OCI-LY7 (cell line): ENCODE measurements around the gene PDCL2. TPM values are rescaled to one million over a fixed set of nuclear protein-coding genes. Genes with fewer than 3 reads are reported as not detected.

Experiments
- BruUV-seq: library from RNA; stranded (reverse); fragments of 400-500 nt; replicated peaks from 2 replicates; lab custom pipeline; 2021; lab: Mats Ljungman, UMichigan
- CTCF ChIA-PET: fragments of 300-600 bp; sonication (Branson Sonifier 250); formaldehyde crosslinking; loops from one replicate; lab custom pipeline; 2022; ENCODE audit warnings: antibody characterized with exemption; ENCODE audit not compliant: unreplicated experiment; lab: Charles Lee
- POLR2A ChIA-PET: fragments of 300-600 bp; sonication (Branson Sonifier 250); formaldehyde crosslinking; loops from one replicate; lab custom pipeline; 2022; ENCODE audit warnings: antibody characterized with exemption; lab: Charles Lee
- DNase-seq: peaks from one replicate; pipeline ENCODE4 v3.0.0-alpha.2; 2015; ENCODE audit warnings: low spot score
- H2AFZ ChIP-seq: fragments of 200-600 bp; sonication (generic), shearing (Covaris generic); 2 replicates; pipeline ENCODE4 v1.6.1; 2014; ENCODE audit warnings: mild to moderate bottlenecking, antibody characterized with exemption, low read length, moderate library complexity
- H3K27ac ChIP-seq: fragments of 200-600 bp; sonication (generic); 2 replicates; pipeline ENCODE4 v1.5.1; 2014; ENCODE audit warnings: mixed run types, low read depth, mild to moderate bottlenecking, moderate library complexity, low read length, inconsistent platforms; ENCODE audit not compliant: poor library complexity, severe bottlenecking
- H3K36me3 ChIP-seq: fragments of 200-600 bp; sonication (generic); 2 replicates; pipeline ENCODE4 v1.6.1; 2014; ENCODE audit warnings: mild to moderate bottlenecking, antibody characterized with exemption, low read length, moderate library complexity, mixed read lengths; ENCODE audit not compliant: insufficient read depth
- H3K4me1 ChIP-seq: fragments of 200-600 bp; sonication (generic); 2 replicates; pipeline ENCODE4 v1.5.1; 2014; ENCODE audit warnings: mild to moderate bottlenecking, low read length; ENCODE audit not compliant: insufficient read depth, poor library complexity, severe bottlenecking
- H3K4me2 ChIP-seq: fragments of 200-600 bp; sonication (generic); 2 replicates; pipeline ENCODE4 v1.6.1; 2014; ENCODE audit warnings: mild to moderate bottlenecking, low read length
- H3K4me3 ChIP-seq: fragments of 200-600 bp; sonication (generic); 2 replicates; pipeline ENCODE4 v1.5.1; 2014; ENCODE audit warnings: mild to moderate bottlenecking, low read depth, low read length; ENCODE audit not compliant: poor library complexity, severe bottlenecking
- H3K79me2 ChIP-seq: fragments of 200-600 bp; sonication (generic); 2 replicates; pipeline ENCODE4 v1.6.1; 2016; ENCODE audit warnings: low read depth, mild to moderate bottlenecking, low read length, moderate library complexity, mixed read lengths; ENCODE audit not compliant: insufficient read depth
- H3K9me2 ChIP-seq: fragments of 200-600 bp; sonication (generic); 2 replicates; pipeline ENCODE4 v1.6.1; 2016; ENCODE audit warnings: mild to moderate bottlenecking, low read length, mixed read lengths; ENCODE audit not compliant: insufficient read depth
- H3K9me3 ChIP-seq: fragments of 200-600 bp; sonication (generic); 2 replicates; pipeline ENCODE4 v1.6.1; 2014; ENCODE audit warnings: mild to moderate bottlenecking, mixed run types, low read length, mixed read lengths
- H4K20me1 ChIP-seq: fragments of 200-600 bp; sonication (generic); 2 replicates; pipeline ENCODE4 v1.6.1; 2014; ENCODE audit warnings: mild to moderate bottlenecking, antibody characterized with exemption, low read length, moderate library complexity, mixed read lengths; ENCODE audit not compliant: insufficient read depth
- CTCF ChIP-seq: fragments of 200-600 bp; sonication (generic); conservative IDR thresholded peaks from 2 replicates; pipeline ENCODE4 v1.5.1; 2014; ENCODE audit warnings: mild to moderate bottlenecking, antibody characterized with exemption, low read length, moderate library complexity, mixed read lengths
- EZH2phosphoT487 ChIP-seq: fragments of 200-600 bp; sonication (generic); IDR thresholded peaks from 2 replicates; pipeline ENCODE4 v1.6.1; 2018; ENCODE audit warnings: low read depth, borderline replicate concordance, mild to moderate bottlenecking, mixed run types, antibody characterized with exemption, low read length, moderate library complexity, mixed read lengths
- intact Hi-C: fragments of 100-400 bp; cut with micrococcal nuclease; formaldehyde crosslinking; loops from one replicate; pipeline ENCODE4 v1.10.0; 2022; ENCODE audit not compliant: unreplicated experiment
- total RNA-seq, 2 experiments: library from RNA; depleted of rRNA in 1 of 2; stranded (reverse); fragments of >200 nt in 1 of 2; shearing (Covaris generic) in 1 of 2; gene quantifications; 2 replicates each; pipeline ENCODE4 v1.2.3, GENCODE V29; 2014 to 2022

PDCL2 gene
- total RNA-seq, 2 experiments from 2014 or later: not detected

GRCh38 chr4:55512077-55512476 is 80.0 kb downstream of the PDCL2 start:
- Histone ChIP-seq H2AFZ (no peak overlapping the region), H3K79me2 (no peaks in the 10 kb centered on the region), H3K27ac (no peak overlapping the region), H4K20me1 (no peaks in the 10 kb centered on the region), H3K9me2 (no peaks in the 10 kb centered on the region), H3K4me3 (no peak overlapping the region), H3K4me1 (no peaks in the 10 kb centered on the region), H3K4me2 (no peak overlapping the region), H3K36me3 (no peaks in the 10 kb centered on the region), H3K9me3 (no peaks in the 10 kb centered on the region)
- TF ChIP-seq EZH2phosphoT487 (no peak), CTCF (no peak)
- intact Hi-C loops: no loop called here
- POLR2A ChIA-PET: no interaction called here
- DNase-seq: no peak
- CTCF ChIA-PET: no interaction called here
- no TSS peak for BruUV-seq

DNA sequence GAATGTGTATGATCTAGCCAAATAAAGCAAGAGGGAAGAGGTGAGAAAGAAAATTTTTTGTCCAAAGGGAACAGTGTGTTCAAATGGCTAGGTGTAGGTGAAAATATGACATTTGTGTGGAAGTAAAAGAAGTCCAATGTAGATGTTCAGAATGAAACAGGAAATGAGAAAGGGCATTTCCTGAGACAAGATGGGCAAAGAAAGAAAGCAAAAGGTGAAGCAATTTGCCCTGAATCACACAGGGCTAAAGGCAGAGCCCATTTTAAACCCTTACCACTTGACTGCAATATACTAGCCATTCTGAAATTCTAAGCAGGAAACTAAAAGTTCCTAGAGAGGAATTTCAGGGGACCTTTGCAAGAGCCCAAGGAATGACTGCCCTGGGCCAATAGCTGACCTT is 81.4 kb downstream of the PDCL2 start:
- H3K27ac ChIP-seq: no peak overlapping the region
- H3K79me2 ChIP-seq: no peaks in the 10 kb centered on the region
- no peaks in the 10 kb centered on the region for H3K36me3 ChIP-seq
- no TSS peak for BruUV-seq
- H3K9me3 ChIP-seq: no peaks in the 10 kb centered on the region
- H2AFZ ChIP-seq: no peak overlapping the region
- no peak overlapping the region for H3K4me3 ChIP-seq
- intact Hi-C loops: no loop called here
- H3K9me2 ChIP-seq: no peaks in the 10 kb centered on the region
- no peaks in the 10 kb centered on the region for H3K4me1 ChIP-seq
- no peak for TF ChIP-seq CTCF
- no peak for TF ChIP-seq EZH2phosphoT487
- CTCF ChIA-PET: no interaction called here
- no peaks in the 10 kb centered on the region for H4K20me1 ChIP-seq
- POLR2A ChIA-PET: interaction anchor here (0.7 kb wide), 1 partner anchor 251 kb away, joined by 7 read pairs; no protein-coding TSS in a partner anchor
- no peak overlapping the region for H3K4me2 ChIP-seq
- no peak for DNase-seq

GRCh38 chr4:55509266-55509665 is 82.8 kb downstream of the PDCL2 start:
- TF ChIP-seq CTCF (no peak), EZH2phosphoT487 (no peak)
- no TSS peak for BruUV-seq
- Histone ChIP-seq H3K27ac (no peak overlapping the region), H3K36me3 (no peaks in the 10 kb centered on the region), H4K20me1 (no peaks in the 10 kb centered on the region), H3K9me2 (no peaks in the 10 kb centered on the region), H3K4me1 (no peaks in the 10 kb centered on the region), H3K4me2 (no peak overlapping the region), H3K4me3 (no peak overlapping the region), H3K9me3 (no peaks in the 10 kb centered on the region), H2AFZ (no peak overlapping the region), H3K79me2 (no peaks in the 10 kb centered on the region)
- CTCF ChIA-PET: no interaction called here
- DNase-seq: no peak
- intact Hi-C loops: no loop called here
- POLR2A ChIA-PET: interaction anchor here (0.5 to 0.9 kb wide), 2 partner anchors 9 to 35 kb away, joined by 3 read pairs; no protein-coding TSS in a partner anchor
